LNCAP (cell line): ENCODE data around the gene WWOX.

Source experiments
- TF ChIP-seq, protein P1 (sequence below): fragments of 450-650 bp; IDR thresholded peaks from 2 replicates; pipeline ENCODE4 v1.5.1; 2017; ENCODE audit warnings: mild to moderate bottlenecking

Gene WWOX

GRCh38 chr16:79007614-79008013 is 908.2 kb downstream of the WWOX start:
- TF ChIP-seq, protein P1, sequence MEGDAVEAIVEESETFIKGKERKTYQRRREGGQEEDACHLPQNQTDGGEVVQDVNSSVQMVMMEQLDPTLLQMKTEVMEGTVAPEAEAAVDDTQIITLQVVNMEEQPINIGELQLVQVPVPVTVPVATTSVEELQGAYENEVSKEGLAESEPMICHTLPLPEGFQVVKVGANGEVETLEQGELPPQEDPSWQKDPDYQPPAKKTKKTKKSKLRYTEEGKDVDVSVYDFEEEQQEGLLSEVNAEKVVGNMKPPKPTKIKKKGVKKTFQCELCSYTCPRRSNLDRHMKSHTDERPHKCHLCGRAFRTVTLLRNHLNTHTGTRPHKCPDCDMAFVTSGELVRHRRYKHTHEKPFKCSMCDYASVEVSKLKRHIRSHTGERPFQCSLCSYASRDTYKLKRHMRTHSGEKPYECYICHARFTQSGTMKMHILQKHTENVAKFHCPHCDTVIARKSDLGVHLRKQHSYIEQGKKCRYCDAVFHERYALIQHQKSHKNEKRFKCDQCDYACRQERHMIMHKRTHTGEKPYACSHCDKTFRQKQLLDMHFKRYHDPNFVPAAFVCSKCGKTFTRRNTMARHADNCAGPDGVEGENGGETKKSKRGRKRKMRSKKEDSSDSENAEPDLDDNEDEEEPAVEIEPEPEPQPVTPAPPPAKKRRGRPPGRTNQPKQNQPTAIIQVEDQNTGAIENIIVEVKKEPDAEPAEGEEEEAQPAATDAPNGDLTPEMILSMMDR, result no peak

GRCh38 chr16:79008036-79008868 is 908.8 kb downstream of the WWOX start:
- TF ChIP-seq, protein P1, result no peak

- TF ChIP-seq, protein P1, result no peak
These were observed 909.4 kb downstream of the WWOX start for GRCh38 chr16:79008869-79009179.

DNA sequence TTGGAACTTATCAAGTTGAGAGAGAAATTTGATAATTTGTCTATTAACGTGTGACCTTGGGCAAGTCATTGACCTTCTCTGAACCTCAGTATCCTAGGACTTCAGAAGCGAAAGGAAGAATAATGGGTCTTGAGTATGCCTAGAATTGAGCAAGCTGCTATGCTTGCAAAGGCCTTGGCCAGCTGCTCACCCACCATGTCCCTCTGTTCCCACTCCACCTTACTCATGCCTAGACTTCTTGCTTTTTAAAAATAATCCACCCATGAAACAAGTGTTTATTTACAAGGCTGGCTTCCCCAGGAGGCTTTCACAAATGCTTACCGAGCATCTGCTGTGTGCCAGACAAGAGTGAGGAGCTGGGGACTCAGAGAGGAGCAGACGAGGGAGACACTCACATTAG is 910.4 kb downstream of the WWOX start:
- TF ChIP-seq, protein P1, result no peak

GRCh38 chr16:79011282-79011681 is 911.8 kb downstream of the WWOX start:
- TF ChIP-seq, protein P1, result no peak

DNA sequence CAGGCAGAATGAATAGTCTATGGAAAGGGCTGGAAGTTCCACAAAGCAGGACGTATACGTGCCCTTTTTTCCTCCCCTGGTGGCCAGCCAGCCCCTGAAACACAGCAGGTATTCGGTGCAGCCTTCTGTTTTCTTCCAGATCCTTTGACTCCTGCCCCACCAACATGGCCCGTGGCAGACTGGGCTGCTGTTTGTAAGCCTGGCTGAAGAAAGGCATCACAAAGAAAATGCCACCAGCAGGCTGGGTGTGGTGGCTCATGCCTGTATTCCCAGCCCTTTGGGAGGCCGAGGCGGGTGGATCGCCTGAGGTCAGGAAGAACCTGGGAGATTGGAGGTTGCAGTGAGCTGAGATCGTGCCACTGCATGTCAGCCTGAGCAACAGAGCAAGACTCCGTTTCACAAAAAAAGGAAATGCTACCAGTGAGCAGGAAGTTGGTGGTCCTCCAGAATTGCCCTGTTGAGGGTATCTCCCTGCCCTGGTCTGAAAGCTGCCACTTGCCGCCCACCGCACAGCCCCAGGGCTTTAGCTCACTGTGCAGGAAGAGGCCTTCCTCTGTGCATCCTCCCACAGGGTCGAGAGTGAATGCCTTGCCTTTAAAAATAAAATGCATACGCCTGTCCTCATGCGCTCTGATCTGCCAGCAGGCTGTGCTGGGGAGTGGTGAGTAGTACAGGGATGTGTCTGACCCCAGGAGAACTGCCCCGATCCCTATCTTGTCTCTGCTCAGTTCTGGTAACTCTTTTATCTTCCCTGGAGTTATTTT is 913.4 kb downstream of the WWOX start:
- TF ChIP-seq, protein P1, result no peak

GRCh38 chr16:79013930-79014660 is 914.6 kb downstream of the WWOX start:
- TF ChIP-seq, protein P1, result no peak
